Fibroblast of mammary gland (primary cell): ENCODE results near the gene PGAP3.
"Not testable (repeated sequence)": the region's sequence is repeated elsewhere in the genome, so short reads cannot be mapped to it uniquely, and the experiment has no call there.

Source experiments
- DNase-seq: peaks from one replicate; pipeline ENCODE4 v3.0.0-alpha.2; 2010; ENCODE audit warnings: low read depth
- H3K4me3 ChIP-seq: 2 replicates; pipeline ENCODE4 v1.5.1; 2011; ENCODE audit warnings: low read depth, mild to moderate bottlenecking, low read length, moderate library complexity; ENCODE audit not compliant: control insufficient read depth
- CTCF ChIP-seq: conservative IDR thresholded peaks from 2 replicates; pipeline ENCODE4 v1.5.1; 2011; ENCODE audit warnings: low read depth, low read length, inconsistent platforms; ENCODE audit not compliant: control insufficient read depth, insufficient read depth

PGAP3 gene

DNA sequence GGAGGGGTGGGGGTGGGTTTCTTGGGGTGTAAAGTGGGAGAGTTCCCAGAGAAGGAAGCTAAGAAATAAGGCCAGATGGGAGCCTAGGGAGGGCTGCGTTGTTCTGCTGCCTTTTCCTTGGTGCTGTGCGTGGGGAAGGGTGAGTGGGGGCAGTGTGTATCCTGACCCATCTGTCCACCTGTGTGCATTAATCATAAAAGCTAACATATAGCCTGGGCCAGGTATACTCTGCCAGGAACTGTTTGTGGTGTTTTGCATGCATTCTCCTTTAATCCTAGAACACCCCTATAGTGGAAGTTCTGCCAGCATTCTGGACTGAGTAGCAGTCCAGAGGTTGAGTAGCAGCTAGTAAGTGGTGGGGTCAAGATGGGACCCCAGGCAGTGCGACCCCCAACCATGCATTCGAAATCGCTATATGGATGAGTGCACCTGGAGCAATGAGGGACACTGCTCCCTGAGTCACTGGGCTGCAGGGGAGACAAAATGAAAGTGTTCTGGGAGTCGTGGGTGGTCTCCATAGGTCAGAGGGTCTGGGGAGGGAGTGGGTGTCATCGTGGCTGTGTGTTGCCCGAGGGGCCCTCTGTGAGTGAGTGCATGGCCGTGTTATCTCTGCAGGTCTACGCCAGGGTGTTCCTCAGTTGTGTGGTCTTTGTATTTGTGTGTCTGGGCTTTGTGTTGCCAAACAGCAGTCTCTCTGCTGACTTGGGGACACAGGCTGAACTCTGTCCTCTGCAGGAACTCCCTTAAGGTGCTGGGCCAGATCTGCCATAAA lies 13.3 kb upstream of the PGAP3 start:
- DNase-seq = no peak
- TF ChIP-seq CTCF = no peak
- peak overlapping the region; percentile 66 for H3K4me3 ChIP-seq

DNA sequence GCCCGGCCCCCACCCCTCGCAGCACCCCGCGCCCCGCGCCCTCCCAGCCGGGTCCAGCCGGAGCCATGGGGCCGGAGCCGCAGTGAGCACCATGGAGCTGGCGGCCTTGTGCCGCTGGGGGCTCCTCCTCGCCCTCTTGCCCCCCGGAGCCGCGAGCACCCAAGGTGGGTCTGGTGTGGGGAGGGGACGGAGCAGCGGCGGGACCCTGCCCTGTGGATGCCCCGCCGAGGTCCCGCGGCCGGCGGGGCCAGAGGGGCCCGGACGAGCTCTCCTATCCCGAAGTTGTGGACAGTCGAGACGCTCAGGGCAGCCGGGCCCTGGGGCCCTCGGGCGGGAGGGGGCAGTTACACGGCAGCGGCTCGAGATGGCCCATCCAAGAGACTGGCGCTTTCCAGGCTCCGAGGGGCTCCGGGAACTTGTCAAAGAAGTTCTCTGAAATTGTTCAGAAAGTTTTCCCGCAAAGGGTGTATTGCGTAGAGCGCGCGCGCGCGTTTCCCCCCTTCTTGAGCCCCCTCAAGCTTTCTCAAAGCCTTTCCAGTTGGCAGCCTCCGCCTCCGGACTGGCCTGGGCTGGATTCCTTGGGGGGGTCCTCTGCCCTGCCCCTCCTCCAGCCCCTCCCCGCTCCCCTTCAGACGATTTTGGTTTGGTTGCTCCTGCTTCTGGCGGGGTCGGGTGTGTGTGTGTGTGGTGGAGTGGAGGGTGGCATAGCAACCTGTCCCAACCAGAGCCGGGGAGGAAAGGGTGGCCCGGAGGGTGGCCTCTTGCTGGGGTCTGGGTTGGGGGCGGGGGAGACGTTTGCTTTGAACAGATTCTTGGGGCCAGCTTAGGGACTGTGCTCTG lies 12.5 kb upstream of the PGAP3 start:
- peak overlapping the region; percentile 66 for H3K4me3 ChIP-seq
- DNase-seq = no peak
- TF ChIP-seq CTCF = no peak

GRCh38 chr17:39699818-39700147 lies 11.9 kb upstream of the PGAP3 start, which contains the start of gene ERBB2:
Gene ERBB2 (plus strand): TSS chr17:39700064. CDS start chr17:39700239, 175 bp downstream.
- peak; percentile 71 for DNase-seq
- no peak for TF ChIP-seq CTCF

GRCh38 chr17:39699157-39699817 lies 11.4 kb upstream of the PGAP3 start:
- peak overlapping the region; percentile 66 for H3K4me3 ChIP-seq
- not testable (repeated sequence) for DNase-seq

More at GRCh38 chr17:39699818-39700147, 11.9 kb upstream of the PGAP3 start, which contains the start of gene ERBB2:
- H3K4me3 ChIP-seq = peak within 1 kb of the TSS; percentile 66

- H3K4me3 ChIP-seq = no peak overlapping the region
- DNase-seq = no peak
These were observed 10.1 kb upstream of the PGAP3 start for GRCh38 chr17:39697961-39698360.

DNA sequence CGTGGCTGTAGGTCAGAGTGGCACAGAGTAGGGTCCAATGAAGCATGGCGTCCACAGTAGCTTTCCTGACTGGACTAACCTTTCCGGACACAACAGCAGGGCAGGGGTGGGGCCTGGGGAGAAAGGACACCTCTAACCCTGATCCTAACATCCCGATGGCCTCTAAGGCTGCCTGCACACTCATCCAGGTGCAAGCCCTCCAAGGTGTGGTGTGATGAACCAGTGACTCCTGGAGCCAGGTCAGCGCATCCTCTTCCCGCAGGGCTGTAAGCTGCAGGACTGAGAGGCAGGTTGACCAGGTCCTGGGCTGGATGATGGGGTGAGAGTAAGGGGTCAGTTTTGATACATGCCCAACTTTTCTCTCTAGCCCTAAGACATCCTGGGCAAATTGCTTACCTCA lies 8.9 kb upstream of the PGAP3 start:
- no peak for DNase-seq
- no peak for TF ChIP-seq CTCF
- H3K4me3 ChIP-seq = no peak overlapping the region

More at GRCh38 chr17:39697961-39698360, 10.1 kb upstream of the PGAP3 start:
- TF ChIP-seq CTCF = no peak
